Measurements from ENCODE around the gene PHLDB3.
"Not testable (repeated sequence)": the region's sequence is repeated elsewhere in the genome, so short reads cannot be mapped to it uniquely, and the experiment has no call there.

The PHLDB3 gene

GRCh38 chr19:43504426-43505185 is at the start of gene PHLDB3:
PHLDB3 (minus strand) TSS chr19:43504746; CDS start chr19:43504118, 628 bp downstream.
- peak in 2 of 4 experiments; percentile 54 to 59 for DNase-seq

DNA sequence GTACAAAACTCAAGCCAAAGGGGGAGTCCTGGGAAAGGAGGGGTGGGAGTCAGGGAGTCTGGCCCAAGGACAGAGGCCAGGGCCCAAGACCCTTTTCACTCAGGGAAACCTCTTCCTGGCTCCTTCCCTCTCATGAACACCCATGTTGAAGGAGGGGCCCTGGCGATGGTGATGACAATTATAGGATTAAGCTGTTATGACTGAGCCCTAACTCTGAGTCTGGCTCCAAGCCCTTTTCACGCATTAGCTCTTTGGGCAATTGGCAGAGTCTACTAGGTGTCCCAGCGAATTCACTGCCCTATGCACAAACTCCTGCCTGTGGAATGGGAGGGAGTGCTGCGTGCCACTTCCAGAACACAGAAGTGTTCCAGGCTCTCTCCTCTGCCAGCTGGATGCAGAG is 49.1 kb upstream of the PHLDB3 start:
- DNase-seq: no peak

DNA sequence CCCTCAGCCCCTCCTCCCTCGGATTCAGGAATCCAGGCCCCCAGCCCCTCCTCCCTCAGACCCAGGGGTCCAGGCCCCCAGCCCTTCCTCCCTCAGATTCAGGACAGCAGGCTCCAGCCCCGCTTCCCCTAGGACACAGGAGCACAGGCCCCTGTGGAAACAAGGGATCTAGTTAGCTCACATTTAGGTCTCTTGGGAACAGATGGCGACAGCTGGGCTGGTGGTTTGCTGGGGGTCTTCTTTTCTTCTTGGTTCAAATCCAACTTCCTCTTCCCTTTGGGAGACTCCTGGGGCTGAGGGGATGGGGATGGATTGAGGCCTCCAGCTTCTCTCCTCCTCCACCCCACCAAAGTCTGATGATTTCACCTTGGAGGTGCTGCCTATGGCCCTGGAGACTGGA is 48.1 kb upstream of the PHLDB3 start:
- DNase-seq: no peak

- DNase-seq: no peak
Observed at GRCh38 chr19:43552198-43552450, 47.6 kb upstream of the PHLDB3 start.

- DNase-seq: no peak
Observed at GRCh38 chr19:43551399-43552197, 47.1 kb upstream of the PHLDB3 start.

DNA sequence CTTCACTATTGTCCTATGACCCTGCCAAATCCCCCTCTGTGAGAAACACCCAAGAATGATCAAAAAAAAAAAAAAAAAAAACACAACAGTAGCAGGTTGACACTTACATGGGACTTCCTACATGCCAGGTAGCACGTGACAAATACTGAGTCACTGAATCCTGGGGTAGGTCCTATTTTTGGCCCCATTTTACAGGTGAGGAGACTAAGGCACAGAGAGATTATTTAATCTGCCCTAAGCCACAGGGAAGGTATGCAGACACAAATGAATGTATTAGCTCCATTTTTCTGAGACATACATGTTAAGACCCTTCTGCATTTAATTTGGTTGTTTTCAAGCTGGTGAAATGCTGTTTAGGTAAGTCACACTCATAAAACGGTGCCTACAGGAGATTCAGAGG is 44.2 kb upstream of the PHLDB3 start:
- DNase-seq: no peak

GRCh38 chr19:43547926-43548325 is 43.4 kb upstream of the PHLDB3 start:
- DNase-seq: not testable (repeated sequence)

DNA sequence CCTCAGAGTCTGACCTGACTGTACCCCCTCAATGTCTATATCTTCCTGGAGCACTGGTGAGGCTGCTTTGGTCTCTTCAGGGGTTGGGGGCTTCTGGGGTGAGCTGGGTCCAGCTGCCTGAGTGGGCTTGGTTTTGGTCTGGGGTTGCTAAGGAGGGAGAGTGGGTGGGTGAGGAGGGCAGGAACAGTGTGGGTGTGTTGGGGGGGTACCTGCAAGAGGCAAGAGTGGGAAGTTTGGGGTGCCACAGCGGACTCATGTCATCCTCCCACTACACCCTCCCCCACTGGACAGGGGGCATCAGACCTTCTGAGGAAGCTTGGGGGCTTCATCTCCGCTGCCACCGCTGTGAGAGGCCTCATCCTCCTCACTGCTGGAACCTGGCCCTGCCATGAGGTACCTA is 42.0 kb upstream of the PHLDB3 start:
- no peak for DNase-seq

DNA sequence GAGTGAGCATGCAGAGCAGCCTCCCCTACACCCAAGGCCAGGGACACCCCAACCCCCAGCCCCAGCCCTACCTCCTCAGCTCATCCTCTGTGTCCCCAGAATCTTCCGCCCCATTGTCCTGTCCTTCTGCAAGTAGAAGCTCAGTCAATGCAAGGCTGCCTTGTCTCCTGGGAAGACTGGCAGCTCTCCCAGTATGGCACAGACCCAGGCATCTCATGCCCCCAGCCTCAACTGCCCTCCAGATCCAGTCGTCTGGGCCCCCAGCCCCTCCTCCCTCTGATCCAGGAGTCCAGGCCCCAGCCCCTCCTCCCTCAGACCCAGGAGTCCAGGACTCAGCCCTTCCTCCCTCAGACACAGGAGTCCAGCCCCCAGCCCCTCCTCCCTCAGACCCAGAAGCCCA is 41.4 kb upstream of the PHLDB3 start:
- no peak for DNase-seq

- no peak for DNase-seq
Observed at GRCh38 chr19:43545276-43545675, 40.7 kb upstream of the PHLDB3 start.

GRCh38 chr19:43544077-43544476 is 39.5 kb upstream of the PHLDB3 start:
- no peak for DNase-seq

GRCh38 chr19:43541920-43542650 is 37.5 kb upstream of the PHLDB3 start:
- DNase-seq: no peak

DNA sequence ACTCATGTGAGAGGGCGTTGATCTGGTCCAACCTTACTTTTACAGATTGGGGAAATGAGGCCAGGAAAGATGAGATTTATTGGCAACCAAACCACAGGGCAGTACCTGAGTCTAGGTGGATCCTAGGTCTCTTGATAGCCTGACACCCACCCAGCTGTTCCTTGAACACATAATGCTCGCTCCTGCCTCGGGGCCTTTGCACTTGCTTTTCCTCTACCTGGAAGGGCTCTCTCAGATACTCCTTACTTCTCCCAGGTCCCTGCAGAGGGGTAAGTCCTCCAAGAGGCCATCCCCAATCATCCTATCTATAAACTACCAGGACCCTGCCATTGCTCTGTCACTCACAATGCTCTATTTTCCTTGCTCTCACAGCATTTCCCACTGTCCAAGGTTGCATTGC is 35.8 kb upstream of the PHLDB3 start:
- DNase-seq: no peak

DNA sequence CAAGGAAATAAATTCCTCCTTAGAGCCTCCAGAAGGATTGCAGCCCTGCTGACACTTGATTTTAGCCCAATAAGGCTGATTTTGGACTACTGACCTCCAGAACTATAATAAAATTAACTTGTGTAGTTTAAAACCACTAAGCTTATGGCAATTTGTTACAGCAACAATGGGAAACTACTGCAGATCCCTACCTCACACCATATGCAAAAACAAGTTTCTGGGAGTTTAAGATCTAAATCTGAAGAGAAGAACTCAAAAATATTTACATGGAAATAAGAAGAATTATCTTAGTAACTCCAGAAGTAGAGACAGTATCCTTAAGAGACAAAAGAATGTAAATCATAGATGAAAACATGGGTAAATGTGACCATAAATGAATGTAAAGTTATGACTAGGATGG is 34.4 kb upstream of the PHLDB3 start:
- no peak for DNase-seq

DNA sequence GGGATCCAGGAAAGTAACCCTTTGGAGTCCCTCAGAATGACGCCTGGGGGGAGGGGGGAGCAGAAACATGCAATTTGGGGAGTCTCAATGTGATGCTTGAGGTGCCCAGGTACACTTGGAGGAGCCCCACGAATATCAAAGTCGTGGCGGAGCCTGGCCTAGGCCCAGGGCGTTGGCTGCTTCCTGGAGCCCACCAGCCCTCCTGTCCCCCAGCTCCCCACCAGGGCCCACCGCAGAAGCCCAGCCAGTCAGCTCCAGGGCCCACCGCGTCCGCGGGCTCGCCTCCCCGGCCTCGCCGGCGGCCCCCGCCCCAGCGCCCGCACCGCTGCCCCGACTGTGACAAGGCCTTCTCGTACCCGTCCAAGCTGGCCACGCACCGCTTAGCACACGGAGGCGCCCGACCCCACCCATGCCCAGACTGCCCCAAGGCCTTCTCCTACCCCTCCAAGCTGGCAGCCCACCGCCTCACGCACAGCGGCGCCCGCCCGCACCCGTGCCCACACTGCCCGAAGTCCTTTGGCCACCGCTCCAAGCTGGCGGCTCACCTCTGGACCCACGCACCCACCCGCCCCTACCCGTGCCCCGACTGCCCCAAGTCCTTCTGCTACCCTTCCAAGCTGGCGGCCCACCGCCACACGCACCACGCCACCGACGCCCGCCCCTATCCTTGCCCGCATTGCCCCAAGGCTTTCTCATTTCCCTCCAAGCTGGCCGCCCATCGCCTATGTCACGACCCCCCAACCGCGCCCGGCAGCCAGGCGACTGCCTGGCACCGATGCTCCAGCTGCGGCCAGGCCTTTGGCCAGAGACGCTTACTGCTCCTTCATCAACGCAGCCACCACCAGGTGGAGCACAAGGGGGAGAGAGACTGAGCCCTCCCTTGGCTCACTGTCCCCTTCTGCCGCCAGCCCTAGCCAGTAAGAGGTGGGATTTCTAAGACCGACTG is 30.5 kb upstream of the PHLDB3 start:
- DNase-seq: peak in 2 of 4 experiments; percentile 4 to 28

DNA sequence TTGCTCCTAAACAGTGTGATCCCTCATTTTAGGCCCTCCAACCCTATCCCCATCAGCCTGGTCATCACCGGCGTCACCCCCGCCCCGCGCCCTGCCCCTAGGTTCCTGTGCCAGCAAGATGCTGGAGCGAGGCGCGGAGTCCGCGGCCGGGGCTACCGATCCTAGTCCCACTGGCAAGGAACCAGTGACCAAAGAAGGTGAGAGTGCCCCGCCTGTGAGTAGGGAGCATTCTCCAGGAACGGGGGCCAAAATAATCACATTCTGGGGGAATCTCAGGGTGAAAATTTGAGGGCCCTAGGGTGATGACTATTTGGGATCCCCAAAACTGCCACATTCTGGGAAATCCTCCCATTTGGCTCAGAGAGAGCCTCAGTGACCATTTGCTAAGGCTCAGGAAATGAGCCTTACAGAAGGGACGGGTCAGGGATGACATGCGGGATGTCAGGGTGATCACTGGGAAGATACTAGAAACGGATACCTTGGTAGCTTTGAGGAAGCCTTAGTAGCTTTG is 29.8 kb upstream of the PHLDB3 start:
- DNase-seq: no peak

DNA sequence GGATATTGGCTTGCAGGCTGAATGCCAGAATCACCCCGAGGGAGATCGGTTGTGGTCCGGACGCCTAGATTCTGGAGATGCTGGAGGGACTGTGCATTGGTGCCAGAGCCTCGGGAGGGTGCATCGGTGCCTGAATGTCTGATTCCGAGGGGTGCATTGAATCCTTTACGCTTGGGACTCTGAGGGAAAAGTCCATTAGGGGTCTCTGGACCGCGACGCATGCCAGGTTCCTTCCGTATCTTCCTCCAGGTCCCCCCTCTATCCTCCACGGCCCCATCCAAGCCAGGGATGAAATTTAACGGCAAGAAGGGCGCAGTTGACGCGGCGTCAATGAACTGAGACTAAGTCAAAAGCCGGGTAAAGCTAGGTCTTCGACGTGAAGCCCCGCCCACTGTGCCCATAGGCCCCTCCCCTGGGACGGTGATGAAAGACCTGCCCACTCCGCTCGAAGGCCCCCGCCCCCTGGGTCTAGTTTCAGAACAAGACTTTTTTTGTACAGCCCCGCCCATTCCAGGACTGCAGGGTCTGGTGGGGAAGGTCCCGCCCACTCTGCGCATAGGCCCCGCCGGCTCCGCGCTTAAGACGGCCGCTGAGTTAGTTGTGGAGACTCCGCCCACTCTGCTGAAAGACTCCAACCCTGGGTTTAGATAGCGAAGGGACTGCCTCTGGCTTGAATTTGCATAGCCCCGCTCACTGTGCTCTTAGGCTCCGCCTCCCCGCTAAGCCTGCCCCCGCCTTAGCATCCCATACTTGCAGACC is 29.2 kb upstream of the PHLDB3 start:
- DNase-seq: peak; percentile 63 to 95 (median 82)

GRCh38 chr19:43532962-43533545 is 28.5 kb upstream of the PHLDB3 start, which contains the start of gene ZNF575:
ZNF575 (plus strand) TSS chr19:43533188; CDS start chr19:43534423, 1,235 bp downstream.
- DNase-seq: peak; percentile 51 to 78 (median 61)

GRCh38 chr19:43532571-43532961 is 28.0 kb upstream of the PHLDB3 start:
- DNase-seq: peak in 1 of 4 experiments; percentile 67

DNA sequence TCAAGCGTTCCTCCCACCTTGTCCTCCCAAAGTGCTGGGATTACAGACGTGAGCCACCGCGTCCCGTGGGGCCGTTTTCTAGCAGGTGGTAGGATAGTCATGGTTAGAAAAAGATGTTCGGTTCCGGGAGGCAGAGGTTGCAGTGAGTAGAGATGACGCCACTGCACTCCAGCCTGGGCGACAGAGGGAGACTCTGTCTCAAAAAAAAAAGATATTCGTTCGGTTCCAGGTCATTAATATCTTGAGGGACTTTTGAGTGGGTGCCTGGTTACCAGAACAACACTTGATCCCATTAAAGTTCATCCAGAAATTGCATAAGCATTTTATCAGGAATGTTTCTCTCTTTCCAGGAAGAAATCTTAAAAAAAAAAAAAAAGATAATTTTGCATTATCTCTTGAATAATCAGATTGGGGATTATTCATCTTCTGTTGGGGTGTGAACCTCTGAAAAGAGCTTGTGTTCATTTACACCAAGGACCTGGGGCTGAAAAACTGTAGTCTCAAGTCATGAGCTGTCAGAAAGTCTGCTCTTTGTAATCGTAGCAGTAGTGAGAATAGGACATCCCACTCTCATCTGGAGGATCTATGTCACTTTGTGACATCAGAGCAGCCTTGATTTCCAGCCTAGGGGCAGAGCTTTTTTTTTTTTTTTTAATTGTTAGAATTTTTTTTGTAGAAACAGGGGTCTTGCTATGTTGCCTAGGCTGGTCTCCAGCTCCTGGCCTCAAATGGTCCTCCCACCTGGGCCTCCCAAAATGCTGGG is 23.5 kb upstream of the PHLDB3 start:
- no peak for DNase-seq

Measured in activated naive CD4-positive, alpha-beta T cell (primary cell).